Neutrophil (primary cell): ENCODE data around the gene EXOG.

ENCODE experiments used
- H3K27ac ChIP-seq: fragments of 200-600 bp; sonication (generic); 2 replicates; pipeline ENCODE4 v1.5.1; 2016; ENCODE audit warnings: mild to moderate bottlenecking, moderate library complexity
- H3K27me3 ChIP-seq: fragments of 200-600 bp; sonication (generic); 2 replicates; pipeline ENCODE4 v1.6.0; 2016; ENCODE audit warnings: mild to moderate bottlenecking
- H3K36me3 ChIP-seq: fragments of 200-600 bp; sonication (generic); 2 replicates; pipeline ENCODE4 v1.5.1; 2017
- H3K4me1 ChIP-seq, 2 experiments: fragments of 200-600 bp in 1 of 2; sonication (generic) in 1 of 2; 1 replicate in 1 of 2; 2 replicates in 1 of 2; pipeline versions ENCODE4 v1.5.1 to v1.6.1; 2013 to 2016; ENCODE audit warnings: low read depth in 1 of 2, low read length in 1 of 2, mild to moderate bottlenecking in 1 of 2, moderate library complexity in 1 of 2; ENCODE audit not compliant: control insufficient read depth in 1 of 2, insufficient read depth in 1 of 2
- H3K4me3 ChIP-seq, 2 experiments: fragments of 200-600 bp in 1 of 2; sonication (generic) in 1 of 2; 1 replicate in 1 of 2; 2 replicates in 1 of 2; pipeline ENCODE4 v1.5.1; 2013 to 2016; ENCODE audit warnings: low read depth in 1 of 2, low read length in 1 of 2, mild to moderate bottlenecking in 1 of 2, moderate library complexity in 1 of 2
- H3K9me3 ChIP-seq: fragments of 200-600 bp; sonication (generic); 2 replicates; pipeline ENCODE4 v1.5.1; 2016
- TF ChIP-seq, protein P1 (sequence below): fragments of 200-600 bp; sonication (generic); IDR thresholded peaks from 2 replicates; pipeline ENCODE4 v1.5.1; 2016; ENCODE audit warnings: antibody characterized with exemption

EXOG gene

DNA sequence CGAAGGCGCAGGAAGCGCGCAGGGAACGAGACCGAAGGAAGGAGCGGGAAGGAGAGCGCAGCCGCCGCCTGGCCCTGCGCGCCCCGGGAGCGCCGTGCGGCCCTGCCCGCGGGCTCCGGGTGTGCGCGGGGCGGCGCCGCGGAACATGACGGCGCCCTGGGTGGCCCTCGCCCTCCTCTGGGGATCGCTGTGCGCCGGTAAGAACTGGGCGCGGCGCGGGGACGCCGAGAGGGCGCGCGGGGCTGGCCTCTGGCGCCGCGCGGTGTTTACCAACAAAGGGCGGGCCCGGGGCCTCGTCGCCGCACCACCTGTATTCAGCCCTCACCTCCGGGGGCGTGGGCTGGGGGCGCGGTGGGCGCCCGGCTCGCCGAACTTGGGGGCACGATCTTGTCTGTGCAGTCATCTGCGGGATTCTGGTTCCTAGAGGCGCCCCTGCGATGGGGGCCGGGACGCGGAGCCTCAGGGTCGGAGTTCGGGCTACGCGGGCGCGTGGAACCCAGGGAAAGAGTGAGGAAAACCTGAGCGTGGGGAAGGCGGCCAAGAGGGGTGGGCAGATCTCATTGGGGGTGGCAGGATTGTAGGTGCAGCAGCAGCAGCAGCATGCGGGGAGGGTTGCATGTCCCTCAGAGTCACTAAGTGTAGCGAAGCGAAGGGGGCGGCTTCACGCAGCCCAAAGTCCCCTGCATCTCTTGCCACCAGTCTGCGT lies 41.8 kb upstream of the EXOG start:
- Histone ChIP-seq H3K36me3 (no peaks in the 10 kb centered on the region), H3K4me1 (peaks cover 24 to 25% of the 10 kb centered on the region in 2 experiments), H3K9me3 (no peaks in the 10 kb centered on the region), H3K4me3 (peak overlapping the region; percentile 59 to 66), H3K27me3 (peaks cover 82% of the 10 kb centered on the region), H3K27ac (no peak overlapping the region)
- TF ChIP-seq, protein P1, sequence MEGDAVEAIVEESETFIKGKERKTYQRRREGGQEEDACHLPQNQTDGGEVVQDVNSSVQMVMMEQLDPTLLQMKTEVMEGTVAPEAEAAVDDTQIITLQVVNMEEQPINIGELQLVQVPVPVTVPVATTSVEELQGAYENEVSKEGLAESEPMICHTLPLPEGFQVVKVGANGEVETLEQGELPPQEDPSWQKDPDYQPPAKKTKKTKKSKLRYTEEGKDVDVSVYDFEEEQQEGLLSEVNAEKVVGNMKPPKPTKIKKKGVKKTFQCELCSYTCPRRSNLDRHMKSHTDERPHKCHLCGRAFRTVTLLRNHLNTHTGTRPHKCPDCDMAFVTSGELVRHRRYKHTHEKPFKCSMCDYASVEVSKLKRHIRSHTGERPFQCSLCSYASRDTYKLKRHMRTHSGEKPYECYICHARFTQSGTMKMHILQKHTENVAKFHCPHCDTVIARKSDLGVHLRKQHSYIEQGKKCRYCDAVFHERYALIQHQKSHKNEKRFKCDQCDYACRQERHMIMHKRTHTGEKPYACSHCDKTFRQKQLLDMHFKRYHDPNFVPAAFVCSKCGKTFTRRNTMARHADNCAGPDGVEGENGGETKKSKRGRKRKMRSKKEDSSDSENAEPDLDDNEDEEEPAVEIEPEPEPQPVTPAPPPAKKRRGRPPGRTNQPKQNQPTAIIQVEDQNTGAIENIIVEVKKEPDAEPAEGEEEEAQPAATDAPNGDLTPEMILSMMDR = no peak

DNA sequence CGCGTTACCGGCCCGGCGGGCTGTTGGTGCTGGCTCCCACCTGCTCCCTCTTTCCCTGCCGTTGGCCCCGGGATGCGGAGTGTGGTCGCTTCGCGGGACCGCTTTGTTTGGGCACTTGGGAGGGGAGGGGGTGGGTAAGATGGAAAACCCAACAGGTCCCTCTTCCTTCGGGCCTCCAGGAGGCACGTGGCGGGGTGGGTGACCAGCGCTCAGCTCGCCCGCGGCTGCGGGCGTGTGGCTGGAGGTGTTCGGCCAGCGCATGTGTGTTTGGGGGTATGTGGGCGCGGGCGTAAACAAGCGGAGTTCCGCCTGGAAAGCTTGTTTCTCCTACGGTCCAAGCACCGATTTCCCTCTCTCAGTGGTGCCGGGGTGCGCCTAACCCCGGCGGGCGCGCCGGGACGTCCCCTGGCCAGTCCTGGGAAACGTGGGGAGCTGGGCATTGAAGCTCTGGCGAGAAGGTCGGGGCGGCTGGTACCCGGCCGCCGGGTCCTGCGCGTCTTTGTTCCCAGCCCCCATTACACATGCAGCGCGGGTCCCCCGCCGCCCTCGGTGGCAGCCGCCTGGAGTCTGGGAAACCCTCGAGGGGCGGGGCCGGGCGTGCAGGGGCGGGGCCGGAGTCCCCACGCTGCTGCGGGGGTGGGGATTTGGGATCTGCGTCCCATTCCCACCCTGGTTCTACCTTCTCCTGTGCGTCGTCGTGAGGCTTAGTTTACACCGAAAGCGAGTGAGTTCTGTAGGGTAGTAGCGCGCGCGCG lies 41.1 kb upstream of the EXOG start:
- Histone ChIP-seq H3K4me1 (peaks cover 24 to 25% of the 10 kb centered on the region in 2 experiments), H3K9me3 (no peaks in the 10 kb centered on the region), H3K27ac (no peak overlapping the region), H3K27me3 (peaks cover 80% of the 10 kb centered on the region), H3K4me3 (peak overlapping the region; percentile 59 to 66), H3K36me3 (no peaks in the 10 kb centered on the region)
- TF ChIP-seq, protein P1 = no peak

DNA sequence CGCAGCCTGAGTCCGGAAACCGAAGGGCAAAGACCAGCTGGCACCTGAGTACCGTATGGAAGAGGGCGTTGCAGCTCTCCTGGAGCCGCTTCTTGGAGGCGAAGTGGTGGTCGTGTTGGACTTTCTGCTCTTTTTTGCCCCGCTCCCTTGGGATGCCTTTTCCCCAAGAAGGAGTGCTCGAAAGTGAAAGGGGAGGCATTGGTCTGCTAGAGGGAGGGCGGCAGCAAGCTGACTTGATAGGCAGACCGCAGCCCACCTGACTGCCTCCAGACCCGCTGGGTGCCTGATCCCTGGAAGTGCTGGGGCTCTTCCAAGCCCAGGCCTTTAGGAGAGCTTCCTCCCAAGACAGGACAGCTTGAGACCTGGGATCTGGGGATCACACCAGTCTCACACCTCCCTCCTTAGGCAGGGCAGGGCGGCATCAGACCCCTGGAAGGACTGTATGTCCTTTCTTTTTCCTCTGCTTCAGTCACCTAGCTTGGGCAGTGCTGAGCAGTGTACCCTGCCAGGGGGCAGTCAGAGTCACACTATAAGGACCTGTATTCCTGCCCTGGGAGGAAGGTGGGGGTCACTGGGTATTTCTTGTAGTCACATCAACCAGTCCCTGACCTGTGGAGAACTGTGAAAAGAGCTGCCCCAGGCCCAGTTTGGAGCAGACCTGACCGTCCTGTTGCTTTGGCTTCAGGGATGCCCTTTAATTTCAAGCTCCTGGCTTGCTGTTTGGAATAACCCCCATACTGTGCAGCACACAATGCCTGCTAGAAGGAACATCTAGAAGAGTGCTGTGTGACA lies 40.3 kb upstream of the EXOG start:
- peaks cover 78% of the 10 kb centered on the region for H3K27me3 ChIP-seq
- no peaks in the 10 kb centered on the region for H3K9me3 ChIP-seq
- no peak overlapping the region for H3K27ac ChIP-seq
- no peaks in the 10 kb centered on the region for H3K36me3 ChIP-seq
- TF ChIP-seq, protein P1 = no peak
- H3K4me3 ChIP-seq = peak overlapping the region; percentile 59 to 66
- H3K4me1 ChIP-seq = peaks cover 24 to 25% of the 10 kb centered on the region in 2 experiments

DNA sequence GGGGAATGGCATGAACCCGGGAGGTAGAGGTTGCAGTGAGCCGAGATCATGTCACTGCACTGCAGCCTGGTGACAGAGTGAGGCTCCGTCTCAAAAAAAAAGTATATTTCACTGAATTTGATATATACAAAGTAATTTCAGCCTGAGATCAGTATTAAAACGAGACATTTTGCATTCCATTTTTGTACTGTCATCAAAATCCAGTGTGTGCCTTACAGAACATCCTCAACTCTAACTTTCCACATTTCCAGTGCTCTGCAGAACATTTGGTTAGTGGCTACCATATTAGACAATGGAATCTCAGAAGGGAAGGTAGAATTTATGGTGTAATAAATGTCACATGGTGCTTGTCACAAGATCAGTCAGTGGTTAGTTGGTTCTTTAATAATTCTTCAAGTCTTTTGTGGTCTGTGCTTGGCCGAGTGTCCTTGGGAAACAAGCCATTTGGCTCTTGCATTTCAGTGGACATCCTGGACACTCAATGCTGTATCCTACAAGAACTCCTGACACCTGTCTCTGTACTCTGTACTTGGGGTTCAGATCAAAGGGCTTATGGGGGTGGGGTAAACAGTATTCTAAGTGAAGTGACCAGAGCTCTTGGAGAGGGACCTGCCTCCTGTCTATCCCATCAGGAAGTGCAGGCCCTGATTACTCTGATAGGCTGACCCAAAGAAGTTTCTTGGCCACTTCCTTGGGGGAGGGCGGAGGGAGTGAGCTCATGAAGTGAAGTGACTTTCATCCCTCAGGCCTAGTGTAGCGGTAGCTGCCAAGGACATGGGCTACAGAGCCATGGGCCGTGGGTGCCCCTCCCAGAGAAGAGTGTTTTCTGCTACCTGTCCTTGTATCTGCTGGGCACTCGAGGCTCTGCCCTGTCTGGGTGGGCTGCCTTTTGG lies 38.8 kb upstream of the EXOG start:
- H3K4me3 ChIP-seq = no peak overlapping the region
- TF ChIP-seq, protein P1 = no peak
- no peaks in the 10 kb centered on the region for H3K36me3 ChIP-seq
- no peaks in the 10 kb centered on the region for H3K9me3 ChIP-seq
- H3K27ac ChIP-seq = no peak overlapping the region
- peaks cover 69% of the 10 kb centered on the region for H3K27me3 ChIP-seq
- H3K4me1 ChIP-seq = peaks cover 24 to 25% of the 10 kb centered on the region in 2 experiments
